ENCODE measurements around the gene CSK.

GRCh38 chr15:74769463-74770025 lies 12.3 kb upstream of the CSK start:
- TF ChIP-seq, protein P1, sequence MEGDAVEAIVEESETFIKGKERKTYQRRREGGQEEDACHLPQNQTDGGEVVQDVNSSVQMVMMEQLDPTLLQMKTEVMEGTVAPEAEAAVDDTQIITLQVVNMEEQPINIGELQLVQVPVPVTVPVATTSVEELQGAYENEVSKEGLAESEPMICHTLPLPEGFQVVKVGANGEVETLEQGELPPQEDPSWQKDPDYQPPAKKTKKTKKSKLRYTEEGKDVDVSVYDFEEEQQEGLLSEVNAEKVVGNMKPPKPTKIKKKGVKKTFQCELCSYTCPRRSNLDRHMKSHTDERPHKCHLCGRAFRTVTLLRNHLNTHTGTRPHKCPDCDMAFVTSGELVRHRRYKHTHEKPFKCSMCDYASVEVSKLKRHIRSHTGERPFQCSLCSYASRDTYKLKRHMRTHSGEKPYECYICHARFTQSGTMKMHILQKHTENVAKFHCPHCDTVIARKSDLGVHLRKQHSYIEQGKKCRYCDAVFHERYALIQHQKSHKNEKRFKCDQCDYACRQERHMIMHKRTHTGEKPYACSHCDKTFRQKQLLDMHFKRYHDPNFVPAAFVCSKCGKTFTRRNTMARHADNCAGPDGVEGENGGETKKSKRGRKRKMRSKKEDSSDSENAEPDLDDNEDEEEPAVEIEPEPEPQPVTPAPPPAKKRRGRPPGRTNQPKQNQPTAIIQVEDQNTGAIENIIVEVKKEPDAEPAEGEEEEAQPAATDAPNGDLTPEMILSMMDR (IDR thresholded peaks at IDR 0.05): no peak
- no peak for TF ChIP-seq POLR2A (IDR thresholded peaks at IDR 0.05)
